CD1c-positive myeloid dendritic cell (primary cell): ENCODE results near the gene NDUFB1.

ENCODE experiments used
- DNase-seq: peaks from one replicate; pipeline ENCODE4 v3.0.0-alpha.2; 2016; ENCODE audit errors: extremely low spot score

NDUFB1 gene

DNA sequence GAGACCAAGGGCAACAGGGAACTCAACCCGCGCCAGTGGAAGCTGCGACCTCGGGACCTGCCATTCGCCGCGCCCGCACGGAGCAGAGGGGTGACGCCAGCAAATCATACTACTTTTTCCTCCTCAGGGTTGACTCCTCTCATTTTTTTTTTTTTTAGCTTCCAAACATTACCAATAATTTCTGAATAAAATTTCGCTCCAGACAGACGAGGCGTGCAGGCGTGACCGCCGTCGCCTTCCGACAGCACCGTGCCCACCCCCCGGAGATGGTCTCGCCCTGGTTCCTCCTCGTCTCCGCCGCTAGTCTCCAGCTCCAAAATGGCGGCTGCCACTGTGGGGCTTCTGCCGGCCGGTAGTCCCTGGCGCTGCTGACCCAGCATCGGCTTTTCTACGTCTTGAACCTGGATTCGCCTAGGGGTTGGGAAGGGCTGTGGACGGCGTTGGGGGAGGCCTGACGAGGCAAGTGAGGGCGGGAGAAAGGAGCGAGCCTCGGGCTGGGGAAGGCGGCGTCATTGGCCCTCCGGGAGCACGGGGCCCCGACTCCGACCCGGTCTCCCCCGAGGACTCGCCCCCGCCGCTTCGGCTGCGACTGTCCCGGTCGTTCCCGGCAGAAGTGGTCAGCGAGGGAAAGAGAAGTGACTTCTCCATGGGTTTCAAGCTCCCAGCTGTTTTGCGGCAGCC, at the start of gene NDUFB1, which contains the start of gene CPSF2:
TSS of gene NDUFB1 (minus strand) at position 37 of the 681 bp plus-strand sequence. CDS start 4,069 bp downstream, outside the sequence.
TSS of gene CPSF2 (plus strand) at position 300 of the 681 bp plus-strand sequence. CDS start 9,016 bp downstream, outside the sequence.
- peak; percentile 87 for DNase-seq

GRCh38 chr14:92164958-92165357, 43.5 kb upstream of the NDUFB1 start:
- DNase-seq, result no peak

DNA sequence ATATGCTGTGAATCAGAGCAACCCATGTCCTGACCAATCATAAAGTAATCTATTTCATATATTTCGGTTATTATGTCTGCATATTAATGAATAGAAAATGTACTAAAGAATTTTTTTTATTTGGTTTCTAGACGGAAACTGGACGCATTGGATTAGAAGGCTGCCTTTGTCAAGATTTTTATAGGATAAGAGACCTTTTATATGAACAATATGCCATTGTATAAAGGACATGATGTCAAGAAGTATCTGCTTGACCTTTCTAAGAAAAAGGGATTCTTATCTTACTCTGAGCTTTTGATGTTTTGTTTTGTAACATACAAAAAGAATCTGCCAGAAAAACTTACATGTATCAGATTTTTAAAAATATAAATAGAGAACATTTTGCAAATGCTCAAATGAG, 40.0 kb upstream of the NDUFB1 start:
- DNase-seq, result no peak

DNA sequence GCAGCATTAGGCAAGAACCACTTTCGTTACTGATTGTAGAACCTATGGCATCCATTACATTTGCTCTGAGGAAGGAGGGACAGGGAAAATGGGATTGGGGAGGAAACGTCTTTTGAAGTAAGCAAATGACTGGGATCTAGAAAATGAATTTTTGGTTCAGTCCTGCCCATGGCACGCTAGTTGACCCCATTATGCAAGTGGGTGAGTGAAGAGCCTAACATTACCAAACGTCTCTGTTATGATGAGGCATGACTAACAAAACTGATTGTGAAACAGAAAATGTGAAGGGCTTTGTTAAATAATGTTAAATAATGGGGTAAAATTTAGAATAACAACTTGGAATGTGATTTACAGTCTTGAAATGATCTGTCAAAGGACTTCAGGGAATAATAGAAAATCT, 39.1 kb upstream of the NDUFB1 start:
- peak; percentile 15 for DNase-seq

DNA sequence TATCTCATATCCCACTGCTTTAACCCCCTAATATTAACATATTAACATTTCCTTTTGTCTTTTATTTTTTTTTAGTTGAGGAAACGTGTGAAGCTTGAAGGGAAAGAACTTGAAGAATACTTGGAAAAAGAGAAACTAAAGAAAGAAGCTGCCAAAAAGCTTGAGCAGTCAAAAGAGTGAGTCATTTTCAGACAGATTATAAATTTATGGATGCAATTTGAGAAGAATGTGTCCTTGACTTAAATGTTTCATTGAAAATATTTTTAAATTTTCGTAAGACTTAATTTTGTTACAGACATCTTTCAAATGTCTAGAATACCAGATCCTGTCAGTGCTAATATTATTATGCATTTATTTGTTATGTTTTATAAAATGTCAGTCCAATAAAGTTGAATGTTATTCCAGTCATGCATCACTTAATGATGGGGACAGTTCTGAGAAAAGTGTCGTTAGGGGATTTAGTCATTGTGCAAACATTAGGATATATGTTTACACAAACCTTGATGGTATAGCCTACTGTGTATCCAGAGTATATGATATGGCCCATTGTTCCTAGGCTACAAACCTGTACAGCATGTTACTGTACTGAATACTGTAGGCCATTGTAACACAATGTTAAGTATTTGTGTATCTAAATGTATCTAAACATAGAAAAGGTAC, 32.9 kb upstream of the NDUFB1 start:
- no peak for DNase-seq

GRCh38 chr14:92153581-92153980, 32.1 kb upstream of the NDUFB1 start:
- DNase-seq, result no peak

DNA sequence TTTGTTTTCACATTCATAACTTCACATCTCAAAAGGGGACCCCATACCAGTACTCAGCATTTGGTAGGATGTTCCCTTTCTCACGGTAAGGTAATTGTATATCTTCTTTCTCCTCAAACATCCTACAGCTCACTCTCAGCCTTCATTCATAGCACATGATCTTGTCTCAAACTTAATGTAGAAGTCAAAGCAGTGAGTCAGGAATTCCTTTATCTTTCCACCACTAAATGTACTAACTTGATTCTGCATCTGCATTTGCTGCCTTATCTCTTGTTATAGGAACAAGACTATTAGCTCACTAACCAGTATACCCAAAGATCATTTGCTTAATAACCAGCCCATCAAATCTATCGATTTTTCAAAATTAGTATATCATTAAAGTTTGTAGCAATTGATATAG, 23.2 kb upstream of the NDUFB1 start:
- no peak for DNase-seq

- no peak for DNase-seq
Observed at GRCh38 chr14:92143962-92144361, 22.5 kb upstream of the NDUFB1 start.

- no peak for DNase-seq
Observed at GRCh38 chr14:92143309-92143708, 21.8 kb upstream of the NDUFB1 start.

DNA sequence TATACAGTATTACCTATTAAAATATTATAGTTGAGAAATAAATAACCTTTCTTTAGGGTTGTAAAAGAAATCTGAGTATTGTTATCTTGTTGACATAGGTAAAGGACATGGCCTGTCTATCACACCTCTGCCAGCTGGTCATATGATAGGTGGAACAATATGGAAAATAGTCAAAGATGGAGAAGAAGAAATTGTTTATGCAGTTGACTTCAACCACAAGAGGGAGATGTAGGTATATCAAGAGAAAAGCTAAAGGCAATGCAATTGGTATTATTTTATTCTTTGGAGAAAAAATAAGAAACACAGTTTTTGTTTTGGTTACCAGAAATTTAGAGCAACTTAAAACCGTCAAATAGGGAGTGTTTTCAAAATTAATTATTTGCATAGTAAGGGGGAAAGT, 13.8 kb upstream of the NDUFB1 start:
- DNase-seq, result peak; percentile 29

- no peak for DNase-seq
Observed at GRCh38 chr14:92134456-92134855, 12.9 kb upstream of the NDUFB1 start.

GRCh38 chr14:92122761-92123160, 1.3 kb upstream of the NDUFB1 start:
- DNase-seq, result no peak

- DNase-seq, result no peak
Observed at GRCh38 chr14:92122351-92122677, 808 bp upstream of the NDUFB1 start.

GRCh38 chr14:92121207-92121669, 268 bp downstream of the NDUFB1 start:
- DNase-seq, result peak; percentile 42

DNA sequence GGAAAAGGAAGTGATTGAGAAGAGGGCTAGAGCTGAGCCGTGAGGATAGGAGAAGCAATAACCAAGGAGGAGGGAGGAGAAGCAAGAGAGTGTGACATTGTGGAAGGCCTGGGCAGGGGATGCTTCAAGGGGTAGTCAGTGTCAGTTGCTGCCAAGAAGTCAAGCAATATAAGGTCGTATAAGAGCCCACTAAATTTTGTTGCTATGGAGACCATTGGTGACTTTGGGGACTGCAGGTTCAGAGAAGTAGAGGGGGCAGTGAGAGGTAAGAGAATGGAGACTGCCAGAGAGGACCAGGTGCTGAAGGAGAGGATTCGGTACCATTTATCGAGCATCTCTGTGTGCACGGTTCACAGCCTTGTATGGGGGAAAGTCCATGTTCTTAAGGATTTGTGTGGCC, 12.0 kb downstream of the NDUFB1 start:
- no peak for DNase-seq

DNA sequence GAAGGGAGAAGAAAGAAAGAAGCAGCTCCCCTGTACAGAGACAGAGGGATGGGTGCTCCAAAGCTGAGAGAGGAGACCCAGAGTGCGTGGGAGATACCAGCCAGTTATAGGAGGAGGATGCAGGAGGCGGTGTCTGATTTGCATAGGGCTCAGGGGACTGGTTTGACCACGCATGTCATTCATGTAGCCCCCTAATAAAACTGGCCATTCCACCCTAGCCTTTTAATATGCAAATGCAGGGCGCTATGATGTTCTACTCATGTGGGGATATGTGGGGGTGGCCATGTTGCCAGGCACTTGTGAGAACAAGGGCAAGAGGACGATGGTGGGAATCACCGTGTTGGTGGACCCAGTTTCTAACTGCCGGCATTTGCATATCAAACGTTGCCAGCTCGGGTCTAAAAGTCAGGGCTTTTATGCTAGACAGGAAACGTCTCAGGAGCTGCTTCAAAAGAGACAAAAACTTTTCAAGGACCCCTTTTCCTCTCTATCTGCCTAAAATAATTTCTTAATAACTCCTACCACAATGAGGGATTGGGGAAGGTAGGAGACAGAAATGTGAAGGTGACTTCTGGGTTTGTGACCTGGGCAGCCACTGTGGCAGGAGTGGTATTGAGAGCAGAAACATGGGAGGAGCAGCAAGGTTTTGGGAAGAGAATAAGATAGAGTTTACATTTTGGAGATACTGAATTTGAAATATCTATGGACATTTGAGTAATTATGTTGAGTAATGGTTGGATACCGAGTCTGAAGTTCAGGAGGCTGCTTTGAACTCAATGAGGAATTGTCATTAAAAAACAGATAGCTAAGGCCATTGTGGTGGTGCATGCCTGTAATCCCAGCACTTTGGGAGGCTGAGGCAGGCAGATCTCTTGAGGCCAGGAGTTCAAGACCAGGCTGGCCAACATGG, 12.9 kb downstream of the NDUFB1 start:
- DNase-seq, result no peak

DNA sequence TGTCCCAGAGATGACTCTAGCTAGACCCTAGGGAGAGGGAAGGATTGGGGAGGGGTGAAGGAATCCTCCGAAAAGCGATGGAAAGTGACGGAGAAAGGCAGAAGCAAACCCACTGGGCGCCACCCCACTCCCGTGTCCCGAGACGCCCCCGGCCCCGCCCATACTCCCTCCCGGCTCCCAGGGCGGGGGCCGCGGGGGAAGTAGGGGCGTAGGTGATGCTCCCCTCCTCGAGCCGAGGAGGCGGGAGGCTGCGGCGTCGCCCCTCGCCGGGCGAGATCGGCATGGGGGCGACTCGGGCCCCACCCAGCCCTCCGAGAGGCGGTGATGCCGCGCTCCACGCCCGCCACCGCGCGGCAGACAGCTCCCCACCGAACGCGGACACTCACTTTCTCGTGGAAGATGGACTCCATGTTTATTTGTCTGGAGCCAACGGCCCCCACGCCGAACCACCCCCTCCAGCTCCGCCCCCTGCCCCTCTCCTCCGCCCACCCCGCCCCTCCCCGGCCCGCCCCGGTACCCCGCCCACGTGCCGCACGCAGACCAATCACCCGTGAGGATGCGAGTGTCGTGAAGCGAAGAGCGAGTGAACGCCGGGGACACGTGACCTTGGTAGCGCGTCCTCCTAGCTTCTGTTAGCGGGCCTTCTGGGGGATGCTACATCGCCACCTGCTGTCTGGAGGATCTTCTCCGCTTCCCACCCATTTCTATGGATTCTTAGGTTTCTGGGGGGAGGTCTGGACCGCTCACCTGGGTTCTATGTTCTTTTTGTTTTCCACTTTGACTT, 15.2 kb downstream of the NDUFB1 start, which contains the start of gene ATXN3:
TSS of gene ATXN3 (minus strand) at position 440 of the 784 bp plus-strand sequence. CDS start at position 410, 30 bp downstream.
- DNase-seq, result peak; percentile 98

GRCh38 chr14:92105893-92106142, 15.7 kb downstream of the NDUFB1 start:
- peak; percentile 86 for DNase-seq

DNA sequence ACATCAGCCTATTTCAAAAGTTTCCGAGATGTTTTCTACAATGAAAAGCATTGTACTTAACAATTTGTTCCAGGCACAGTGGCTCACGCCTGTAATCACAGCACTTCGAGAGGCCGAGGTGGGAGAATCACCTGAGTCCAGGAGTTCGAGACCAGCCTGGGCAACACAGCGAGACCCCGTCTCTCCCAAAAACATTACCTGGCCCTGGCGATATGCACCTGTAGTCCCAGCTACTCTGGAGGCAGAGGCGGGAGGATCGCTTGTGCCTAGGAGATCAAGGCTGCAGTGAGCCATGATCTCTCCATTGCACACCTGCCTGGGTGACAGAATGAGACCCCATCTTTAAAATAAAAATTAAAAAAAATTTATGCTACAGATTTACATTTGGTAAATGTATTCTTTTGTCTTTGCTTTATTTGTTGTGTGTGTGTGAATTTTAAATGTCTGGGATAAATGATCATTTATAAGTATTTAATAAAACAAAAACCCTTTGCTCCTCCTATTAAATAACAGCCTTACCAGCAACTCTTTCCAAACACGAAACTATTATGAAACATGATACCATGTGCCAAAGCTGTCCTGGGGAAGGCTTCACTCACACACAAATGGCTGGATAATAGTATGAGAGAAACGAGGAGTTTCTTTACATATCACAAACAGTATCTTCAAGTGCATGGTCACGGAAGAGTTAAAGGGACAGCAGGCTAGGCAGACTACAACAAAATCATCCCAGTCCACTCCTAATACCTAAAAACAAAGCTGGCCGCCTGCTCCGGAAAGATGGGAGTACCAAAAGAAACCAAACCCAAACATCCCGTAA, 16.2 kb downstream of the NDUFB1 start:
- no peak for DNase-seq

GRCh38 chr14:92103363-92103989, 18.0 kb downstream of the NDUFB1 start:
- DNase-seq, result peak; percentile 45
